GM18951 (cell line): ENCODE results near the gene KCNQ1.

Experiments
- POLR2A ChIP-seq: IDR thresholded peaks from 4 replicates; pipeline ENCODE4 v1.6.1; 2011; ENCODE audit warnings: mild to moderate bottlenecking; ENCODE audit not compliant: insufficient read length, insufficient read depth; ENCODE audit errors: extremely low read depth
- in situ Hi-C: fragments of 300-500 bp; cut with MboI; formaldehyde crosslinking; loops from one replicate; pipeline ENCODE4 v1.12.0; 2022; ENCODE audit warnings: low sequenced_read_pairs, mixed read lengths, inconsistent platforms; ENCODE audit not compliant: unreplicated experiment

KCNQ1 gene

DNA sequence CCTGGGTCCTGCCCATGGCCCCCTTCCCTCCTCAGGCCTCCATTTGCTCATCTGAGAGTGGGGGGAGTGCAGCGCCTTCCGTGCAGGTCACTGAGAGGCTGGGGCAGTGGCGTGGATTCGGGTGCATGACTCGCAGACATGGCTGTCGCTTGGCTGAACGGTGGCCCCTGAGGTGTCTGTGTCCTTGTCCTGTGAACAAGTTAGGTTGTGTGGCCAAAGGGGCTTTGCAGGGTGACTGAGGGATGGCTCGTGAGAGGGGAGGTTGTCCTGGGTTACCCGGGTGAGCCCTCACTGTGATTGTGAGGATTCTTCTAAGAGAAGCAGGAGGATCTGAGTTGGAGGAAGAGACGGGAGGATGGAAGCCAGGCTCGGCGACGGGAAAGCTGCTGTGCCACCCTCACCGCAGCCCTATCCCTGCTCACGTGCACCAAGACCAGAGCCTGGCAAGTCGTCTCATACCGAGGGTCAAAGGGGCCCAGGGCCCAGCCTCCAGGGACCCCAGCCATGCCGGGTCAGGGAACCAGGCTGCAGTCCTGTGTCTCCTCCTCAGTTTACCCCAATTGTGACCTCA, 79.1 kb downstream of the KCNQ1 start:
- in situ Hi-C loops = no loop called here
- no peak for TF ChIP-seq POLR2A

GRCh38 chr11:2524446-2525165, 79.8 kb downstream of the KCNQ1 start:
- in situ Hi-C loops = no loop called here
- TF ChIP-seq POLR2A = no peak

GRCh38 chr11:2525166-2525861, 80.5 kb downstream of the KCNQ1 start:
- in situ Hi-C loops = no loop called here
- no peak for TF ChIP-seq POLR2A

- TF ChIP-seq POLR2A = no peak
- in situ Hi-C loops = no loop called here
Observed at GRCh38 chr11:2525941-2526807, 81.4 kb downstream of the KCNQ1 start.

GRCh38 chr11:2526808-2527381, 82.1 kb downstream of the KCNQ1 start:
- in situ Hi-C loops = no loop called here
- no peak for TF ChIP-seq POLR2A

GRCh38 chr11:2527621-2528291, 82.9 kb downstream of the KCNQ1 start:
- no peak for TF ChIP-seq POLR2A
- in situ Hi-C loops = no loop called here

DNA sequence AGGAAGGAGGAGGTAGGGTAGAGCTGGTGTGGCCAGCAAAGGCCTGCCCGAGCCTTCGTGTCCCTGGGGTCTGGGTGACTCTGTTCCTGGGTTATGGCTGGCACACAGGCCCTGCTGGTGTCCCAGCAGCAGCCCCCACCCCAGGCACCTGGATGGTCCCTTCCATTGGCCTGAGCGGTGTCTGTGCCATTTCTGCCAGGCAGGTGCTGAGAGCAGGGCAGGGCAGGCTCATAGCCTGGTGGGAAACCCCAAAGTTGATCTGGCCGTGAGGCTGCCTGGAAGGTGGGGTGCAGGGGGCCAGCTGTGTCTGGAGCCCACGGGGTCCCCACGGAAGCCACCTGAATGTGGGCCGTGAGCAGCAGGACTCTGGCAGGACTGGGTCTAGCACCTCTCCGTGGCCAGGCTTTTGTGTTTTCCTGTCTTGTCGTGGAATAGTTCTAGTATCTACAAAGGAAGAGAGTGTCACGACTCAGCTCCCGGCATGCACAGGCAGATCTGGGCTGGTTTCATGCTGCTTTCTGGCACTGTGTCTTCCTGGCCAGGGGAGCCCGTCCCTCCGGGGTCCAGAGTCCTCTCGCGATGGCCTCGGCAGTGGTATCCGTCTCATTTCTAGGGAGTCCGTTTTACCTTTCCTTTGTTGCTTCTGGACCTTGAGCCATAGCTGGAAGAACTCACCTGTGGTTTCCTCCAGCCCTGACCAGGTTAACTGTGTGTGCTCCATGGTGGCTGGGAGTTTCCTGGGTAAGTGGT, 83.7 kb downstream of the KCNQ1 start:
- in situ Hi-C loops = no loop called here
- no peak for TF ChIP-seq POLR2A

DNA sequence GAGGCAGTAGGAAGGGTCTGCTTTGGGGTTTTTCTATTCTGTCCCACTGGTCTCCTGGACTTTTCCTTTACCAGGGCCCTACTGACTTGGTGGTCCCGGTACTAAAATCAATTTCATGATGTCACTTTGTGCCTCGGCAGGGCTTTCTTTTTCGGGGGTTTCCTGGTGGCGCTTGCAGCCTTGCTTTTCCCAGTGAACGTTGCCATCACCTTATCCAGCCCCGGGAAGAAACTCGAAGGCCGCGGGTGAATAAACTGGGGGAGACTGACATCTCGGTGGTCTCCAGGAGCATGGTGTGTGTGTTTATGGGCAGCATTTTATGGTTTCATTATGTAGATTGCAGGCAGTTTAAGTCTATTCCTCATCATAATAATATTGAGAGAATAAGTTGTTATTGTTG, 84.4 kb downstream of the KCNQ1 start:
- in situ Hi-C loops = no loop called here
- TF ChIP-seq POLR2A = no peak

- in situ Hi-C loops = loop anchor here (5.0 to 10.0 kb wide), 2 partner anchors 95 to 358 kb away; partner anchors contain the start of gene CDKN1C
- no peak for TF ChIP-seq POLR2A
Observed at GRCh38 chr11:2529636-2530035, 84.8 kb downstream of the KCNQ1 start.

DNA sequence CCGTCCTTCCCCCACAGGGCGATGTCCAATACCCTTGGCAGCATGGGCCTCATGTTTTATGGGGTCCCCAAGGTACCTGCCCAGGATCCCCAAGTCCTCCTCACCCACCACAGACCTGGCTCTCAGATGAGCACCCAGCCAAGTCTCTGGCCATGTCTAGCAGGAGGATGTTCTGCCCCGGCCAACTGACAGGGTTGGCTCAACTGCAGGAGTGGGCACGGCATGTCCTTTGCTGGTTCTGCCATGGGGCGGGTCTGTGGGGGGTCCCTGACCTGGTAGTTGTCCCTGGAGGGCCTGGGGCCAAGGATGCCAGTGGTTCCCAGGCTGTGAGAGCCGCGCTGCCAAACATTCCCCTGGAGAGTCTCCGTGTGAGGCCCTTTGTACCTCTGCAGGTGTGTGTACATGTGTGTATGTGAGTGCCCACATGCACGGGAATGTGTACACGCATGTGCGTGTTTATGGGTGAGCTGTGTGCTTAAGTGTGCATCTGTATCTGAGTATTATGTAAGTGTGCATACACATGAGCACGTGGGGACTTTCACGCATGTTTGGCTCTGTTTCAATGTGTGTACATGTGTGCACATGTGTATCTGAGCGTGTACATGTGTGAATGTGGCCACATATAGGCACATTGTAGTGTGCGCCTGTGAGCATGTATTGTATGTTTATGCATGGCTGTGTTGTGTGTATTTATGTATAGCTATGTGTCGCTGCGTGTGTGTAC, 85.5 kb downstream of the KCNQ1 start:
- in situ Hi-C loops = loop anchor here (5.0 to 10.0 kb wide), 2 partner anchors 95 to 357 kb away; partner anchors contain the start of gene CDKN1C
- no peak for TF ChIP-seq POLR2A

DNA sequence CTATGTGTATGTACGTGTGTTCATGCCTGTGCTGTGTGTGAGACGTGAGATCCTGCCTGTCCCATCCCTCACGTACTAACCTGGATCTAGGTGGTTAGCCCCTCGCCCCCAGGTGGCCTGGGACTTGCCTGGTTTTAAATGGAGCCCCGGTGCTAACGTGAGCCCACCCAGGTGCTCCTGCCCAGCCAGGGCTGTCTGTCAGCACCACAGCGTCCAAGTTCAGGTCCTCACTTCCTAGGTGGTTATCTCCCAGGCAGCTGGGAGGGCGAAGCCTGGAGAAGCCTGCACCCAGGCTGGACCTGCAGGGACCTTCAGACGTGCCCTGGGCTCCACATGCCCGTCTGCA, 86.0 kb downstream of the KCNQ1 start:
- in situ Hi-C loops = loop anchor here (5.0 to 10.0 kb wide), 2 partner anchors 96 to 356 kb away; partner anchors contain the start of gene CDKN1C
- TF ChIP-seq POLR2A = no peak
